ENCODE results near the gene RPS21.

RPS21 gene

GRCh38 chr20:62408640-62409039, 21.7 kb downstream of the RPS21 start:
- Histone ChIP-seq H3K4me3 (ENCODE audit: low read depth, low read length) (no peak overlapping the region), H3K27ac (peak overlapping the region; percentile 97), H3K27me3 (ENCODE audit: insufficient read depth, low read depth, severe bottlenecking) (no peaks in the 10 kb centered on the region), H3K36me3 (peaks cover 10% of the 10 kb centered on the region), H3K9me3 (ENCODE audit: severe bottlenecking) (no peaks in the 10 kb centered on the region)
- no peak for TF ChIP-seq CTCF (IDR thresholded peaks at IDR 0.05; ENCODE audit: low read depth, low read length)
- DNase-seq, result peak; percentile 44

GRCh38 chr20:62409086-62409853, 22.4 kb downstream of the RPS21 start:
- Histone ChIP-seq H3K4me3 (ENCODE audit: low read depth, low read length) (no peak overlapping the region), H3K27ac (peak overlapping the region; percentile 97)

GRCh38 chr20:62409931-62410745, 23.2 kb downstream of the RPS21 start:
- TF ChIP-seq CTCF (IDR thresholded peaks at IDR 0.05; ENCODE audit: low read depth, low read length), result peak; percentile 76
- H3K36me3 ChIP-seq, result peaks cover 3% of the 10 kb centered on the region
- DNase-seq, result peak; percentile 85
- H3K27ac ChIP-seq, result peak overlapping the region; percentile 97
- no peaks in the 10 kb centered on the region for H3K9me3 ChIP-seq (ENCODE audit: severe bottlenecking)
- no peaks in the 10 kb centered on the region for H3K27me3 ChIP-seq (ENCODE audit: insufficient read depth, low read depth, severe bottlenecking)
- H3K4me3 ChIP-seq (ENCODE audit: low read depth, low read length), result peak overlapping the region; percentile 20

More at GRCh38 chr20:62409086-62409853, 22.4 kb downstream of the RPS21 start:
- Histone ChIP-seq H3K36me3 (peaks cover 10% of the 10 kb centered on the region), H3K27me3 (ENCODE audit: insufficient read depth, low read depth, severe bottlenecking) (no peaks in the 10 kb centered on the region), H3K9me3 (ENCODE audit: severe bottlenecking) (no peaks in the 10 kb centered on the region)
- no peak for TF ChIP-seq CTCF (IDR thresholded peaks at IDR 0.05; ENCODE audit: low read depth, low read length)
- no peak for DNase-seq

GRCh38 chr20:62410746-62411478, 24.0 kb downstream of the RPS21 start:
- no peak for TF ChIP-seq CTCF (IDR thresholded peaks at IDR 0.05; ENCODE audit: low read depth, low read length)
- peak overlapping the region; percentile 97 for H3K27ac ChIP-seq
- H3K4me3 ChIP-seq (ENCODE audit: low read depth, low read length), result no peak overlapping the region
- H3K27me3 ChIP-seq (ENCODE audit: insufficient read depth, low read depth, severe bottlenecking), result no peaks in the 10 kb centered on the region
- DNase-seq, result no peak
- no peaks in the 10 kb centered on the region for H3K9me3 ChIP-seq (ENCODE audit: severe bottlenecking)
- H3K36me3 ChIP-seq, result no peaks in the 10 kb centered on the region

GRCh38 chr20:62411479-62412193, 24.7 kb downstream of the RPS21 start:
- H3K27ac ChIP-seq, result no peak overlapping the region
- no peaks in the 10 kb centered on the region for H3K27me3 ChIP-seq (ENCODE audit: insufficient read depth, low read depth, severe bottlenecking)
- no peaks in the 10 kb centered on the region for H3K36me3 ChIP-seq
- H3K9me3 ChIP-seq (ENCODE audit: severe bottlenecking), result no peaks in the 10 kb centered on the region
- H3K4me3 ChIP-seq (ENCODE audit: low read depth, low read length), result no peak overlapping the region
- TF ChIP-seq CTCF (IDR thresholded peaks at IDR 0.05; ENCODE audit: low read depth, low read length), result no peak
- no peak for DNase-seq
